ENCODE measurements around the gene ABLIM1. TPM values are rescaled to one million over a fixed set of nuclear protein-coding genes. Genes with fewer than 3 reads are reported as not detected.

Gene ABLIM1
- total RNA-seq, 1 experiment from 2014 or later, result 34.0 TPM

- Histone ChIP-seq H3K36me3 (ENCODE audit: insufficient read depth, low read length, poor library complexity, severe bottlenecking) (no peaks in the 10 kb centered on the region), H3K27ac (ENCODE audit: low read depth, low read length, poor library complexity, severe bottlenecking) (no peak overlapping the region), H3K9me3 (ENCODE audit: low read depth, low read length, poor library complexity, severe bottlenecking) (no peaks in the 10 kb centered on the region), H3K4me3 (ENCODE audit: low read depth, low read length, poor library complexity, severe bottlenecking) (no peak overlapping the region), H3K27me3 (replicated peaks; ENCODE audit: insufficient read depth, low read depth, low read length, poor library complexity) (no peaks in the 10 kb centered on the region), H3K4me1 (ENCODE audit: insufficient read depth, low read length, poor library complexity, severe bottlenecking) (no peaks in the 10 kb centered on the region)
- DNase-seq (ENCODE audit: low spot score), result no peak
- intact Hi-C loops (cut with micrococcal nuclease; ENCODE audit: unreplicated experiment), result loop anchor here (2.0 to 10.0 kb wide), 4 partner anchors 80 to 654 kb away; no protein-coding TSS in a partner anchor
- no TSS peak for BruUV-seq (replicated peaks)
- ChIA-PET CTCF (interaction anchor here (0.6 kb wide), 1 partner anchor 351 kb away, joined by 4 read pairs; no protein-coding TSS in a partner anchor), POLR2A (ENCODE audit: low non-redundant PET) (no interaction called here)
- TF ChIP-seq EZH2 (IDR thresholded peaks at IDR 0.05; ENCODE audit: borderline replicate concordance, low read depth, low read length, poor library complexity, severe bottlenecking) (no peak), CTCF (conservative IDR thresholded peaks at IDR 0.05; ENCODE audit: low read depth, low read length) (no peak)
These were observed 187.7 kb downstream of the ABLIM1 start for GRCh38 chr10:114470361-114470760.

GRCh38 chr10:114458955-114459354 is 199.1 kb downstream of the ABLIM1 start:
- peak; percentile 38 for DNase-seq (ENCODE audit: low spot score)
- Histone ChIP-seq H3K27ac (ENCODE audit: low read depth, low read length, poor library complexity, severe bottlenecking) (no peak overlapping the region), H3K4me1 (ENCODE audit: insufficient read depth, low read length, poor library complexity, severe bottlenecking) (no peaks in the 10 kb centered on the region), H3K27me3 (replicated peaks; ENCODE audit: insufficient read depth, low read depth, low read length, poor library complexity) (no peaks in the 10 kb centered on the region), H3K9me3 (ENCODE audit: low read depth, low read length, poor library complexity, severe bottlenecking) (no peaks in the 10 kb centered on the region), H3K4me3 (ENCODE audit: low read depth, low read length, poor library complexity, severe bottlenecking) (no peak overlapping the region), H3K36me3 (ENCODE audit: insufficient read depth, low read length, poor library complexity, severe bottlenecking) (no peaks in the 10 kb centered on the region)
- intact Hi-C loops (cut with micrococcal nuclease; ENCODE audit: unreplicated experiment), result no loop called here
- BruUV-seq (replicated peaks), result no TSS peak
- POLR2A ChIA-PET (ENCODE audit: low non-redundant PET), result no interaction called here
- CTCF ChIA-PET, result interaction anchor here (0.5 to 1.2 kb wide), 2 partner anchors 155 to 351 kb away, joined by 6 to 10 read pairs; no protein-coding TSS in a partner anchor
- TF ChIP-seq EZH2 (IDR thresholded peaks at IDR 0.05; ENCODE audit: borderline replicate concordance, low read depth, low read length, poor library complexity, severe bottlenecking), result no peak
- peak; percentile 59 for TF ChIP-seq CTCF (conservative IDR thresholded peaks at IDR 0.05; ENCODE audit: low read depth, low read length)

GRCh38 chr10:114458216-114458920 is 199.7 kb downstream of the ABLIM1 start:
- ChIA-PET POLR2A (ENCODE audit: low non-redundant PET) (no interaction called here), CTCF (interaction anchor here (0.7 to 1.2 kb wide), 2 partner anchors 154 to 309 kb away, joined by 4 to 10 read pairs; no protein-coding TSS in a partner anchor)
- Histone ChIP-seq H3K27ac (ENCODE audit: low read depth, low read length, poor library complexity, severe bottlenecking) (no peak overlapping the region), H3K4me1 (ENCODE audit: insufficient read depth, low read length, poor library complexity, severe bottlenecking) (no peaks in the 10 kb centered on the region), H3K27me3 (replicated peaks; ENCODE audit: insufficient read depth, low read depth, low read length, poor library complexity) (no peaks in the 10 kb centered on the region), H3K9me3 (ENCODE audit: low read depth, low read length, poor library complexity, severe bottlenecking) (no peaks in the 10 kb centered on the region), H3K4me3 (ENCODE audit: low read depth, low read length, poor library complexity, severe bottlenecking) (no peak overlapping the region), H3K36me3 (ENCODE audit: insufficient read depth, low read length, poor library complexity, severe bottlenecking) (no peaks in the 10 kb centered on the region)
- intact Hi-C loops (cut with micrococcal nuclease; ENCODE audit: unreplicated experiment), result no loop called here
- no TSS peak for BruUV-seq (replicated peaks)
- TF ChIP-seq CTCF (conservative IDR thresholded peaks at IDR 0.05; ENCODE audit: low read depth, low read length) (no peak), EZH2 (IDR thresholded peaks at IDR 0.05; ENCODE audit: borderline replicate concordance, low read depth, low read length, poor library complexity, severe bottlenecking) (no peak)
- no peak for DNase-seq (ENCODE audit: low spot score)
